GM12865 (cell line): ENCODE data around the gene NADK.

Experiments
- DNase-seq: peaks from one replicate; pipeline ENCODE4 v3.0.0; 2010; ENCODE audit warnings: low read depth
- H3K4me3 ChIP-seq: 2 replicates; pipeline ENCODE4 v1.5.1; 2011; ENCODE audit warnings: mild to moderate bottlenecking, low read depth, low read length, control low read depth
- CTCF ChIP-seq: IDR thresholded peaks from 2 replicates; pipeline ENCODE4 v1.5.1; 2011; ENCODE audit warnings: low read length, control low read depth, low read depth, inconsistent platforms; ENCODE audit not compliant: insufficient read depth; ENCODE audit errors: missing control alignments

NADK gene

GRCh38 chr1:1777950-1778662 lies at the start of gene NADK:
Gene NADK (minus strand): TSS chr1:1778470. CDS start chr1:1765406, 13,064 bp downstream.
- TF ChIP-seq CTCF: no peak
- peak within 1 kb of the TSS; percentile 94 for H3K4me3 ChIP-seq
- DNase-seq: peak; percentile 81

GRCh38 chr1:1827089-1827848 lies 49.0 kb upstream of the NADK start:
- no peak for DNase-seq

GRCh38 chr1:1826356-1827088 lies 48.3 kb upstream of the NADK start:
- no peak overlapping the region for H3K4me3 ChIP-seq
- DNase-seq: no peak
- no peak for TF ChIP-seq CTCF

More at GRCh38 chr1:1827089-1827848, 49.0 kb upstream of the NADK start:
- H3K4me3 ChIP-seq: no peak overlapping the region
- no peak for TF ChIP-seq CTCF

GRCh38 chr1:1825217-1825616 lies 46.9 kb upstream of the NADK start:
- H3K4me3 ChIP-seq: no peak overlapping the region
- TF ChIP-seq CTCF: no peak
- no peak for DNase-seq

- no peak for TF ChIP-seq CTCF
- no peak for DNase-seq
- no peak overlapping the region for H3K4me3 ChIP-seq
These were observed 41.5 kb upstream of the NADK start for GRCh38 chr1:1819762-1820161.

GRCh38 chr1:1817221-1817620 lies 39.0 kb upstream of the NADK start:
- DNase-seq: no peak
- no peak overlapping the region for H3K4me3 ChIP-seq
- TF ChIP-seq CTCF: no peak
